ENCODE data around the gene KCNC1.

The KCNC1 gene

GRCh38 chr11:17798253-17798652 lies 63.7 kb downstream of the KCNC1 start:
- DNase-seq = no peak

- no peak for DNase-seq
Measured at GRCh38 chr11:17798716-17799115, 64.1 kb downstream of the KCNC1 start.

GRCh38 chr11:17799147-17799546 lies 64.6 kb downstream of the KCNC1 start:
- DNase-seq = no peak

GRCh38 chr11:17801166-17801565 lies 66.6 kb downstream of the KCNC1 start:
- DNase-seq = no peak

- no peak for DNase-seq
Measured at GRCh38 chr11:17802491-17802890, 67.9 kb downstream of the KCNC1 start.

- no peak for DNase-seq
Measured at GRCh38 chr11:17803754-17804334, 69.3 kb downstream of the KCNC1 start.

GRCh38 chr11:17805043-17805442 lies 70.5 kb downstream of the KCNC1 start:
- DNase-seq = no peak

GRCh38 chr11:17805873-17806272 lies 71.3 kb downstream of the KCNC1 start:
- no peak for DNase-seq

GRCh38 chr11:17807034-17807433 lies 72.5 kb downstream of the KCNC1 start:
- no peak for DNase-seq

GRCh38 chr11:17810041-17810440 lies 75.5 kb downstream of the KCNC1 start:
- no peak for DNase-seq

- DNase-seq = no peak
Measured at GRCh38 chr11:17810746-17811145, 76.2 kb downstream of the KCNC1 start.

GRCh38 chr11:17811352-17811751 lies 76.8 kb downstream of the KCNC1 start:
- no peak for DNase-seq

- no peak for DNase-seq
Measured at GRCh38 chr11:17812091-17812864, 77.7 kb downstream of the KCNC1 start.

- no peak for DNase-seq
Measured at GRCh38 chr11:17812865-17813187, 78.2 kb downstream of the KCNC1 start.

- no peak for DNase-seq
Measured at GRCh38 chr11:17813391-17814059, 78.9 kb downstream of the KCNC1 start.

- no peak for DNase-seq
Measured at GRCh38 chr11:17814546-17814945, 80.0 kb downstream of the KCNC1 start.

GRCh38 chr11:17816232-17816931 lies 81.8 kb downstream of the KCNC1 start:
- no peak for DNase-seq

GRCh38 chr11:17821648-17822400 lies 87.2 kb downstream of the KCNC1 start:
- DNase-seq = no peak

GRCh38 chr11:17822401-17822781 lies 87.8 kb downstream of the KCNC1 start:
- DNase-seq = no peak

GRCh38 chr11:17827006-17827405 lies 92.4 kb downstream of the KCNC1 start:
- no peak for DNase-seq

GRCh38 chr11:17828311-17828751 lies 93.8 kb downstream of the KCNC1 start:
- DNase-seq = no peak

- DNase-seq = no peak
Measured at GRCh38 chr11:17831228-17831627, 96.6 kb downstream of the KCNC1 start.

GRCh38 chr11:17831883-17832282 lies 97.3 kb downstream of the KCNC1 start:
- no peak for DNase-seq
